T-helper 2 cell (primary cell): ENCODE results near the gene INS.
"Not testable (repeated sequence)": the region's sequence is repeated elsewhere in the genome, so short reads cannot be mapped to it uniquely, and the experiment has no call there.

Experiments
- DNase-seq, 5 experiments: peaks; one replicate each; pipeline versions ENCODE4 v3.0.0 to v3.0.0-alpha.2; 2012 to 2022

The INS gene

DNA sequence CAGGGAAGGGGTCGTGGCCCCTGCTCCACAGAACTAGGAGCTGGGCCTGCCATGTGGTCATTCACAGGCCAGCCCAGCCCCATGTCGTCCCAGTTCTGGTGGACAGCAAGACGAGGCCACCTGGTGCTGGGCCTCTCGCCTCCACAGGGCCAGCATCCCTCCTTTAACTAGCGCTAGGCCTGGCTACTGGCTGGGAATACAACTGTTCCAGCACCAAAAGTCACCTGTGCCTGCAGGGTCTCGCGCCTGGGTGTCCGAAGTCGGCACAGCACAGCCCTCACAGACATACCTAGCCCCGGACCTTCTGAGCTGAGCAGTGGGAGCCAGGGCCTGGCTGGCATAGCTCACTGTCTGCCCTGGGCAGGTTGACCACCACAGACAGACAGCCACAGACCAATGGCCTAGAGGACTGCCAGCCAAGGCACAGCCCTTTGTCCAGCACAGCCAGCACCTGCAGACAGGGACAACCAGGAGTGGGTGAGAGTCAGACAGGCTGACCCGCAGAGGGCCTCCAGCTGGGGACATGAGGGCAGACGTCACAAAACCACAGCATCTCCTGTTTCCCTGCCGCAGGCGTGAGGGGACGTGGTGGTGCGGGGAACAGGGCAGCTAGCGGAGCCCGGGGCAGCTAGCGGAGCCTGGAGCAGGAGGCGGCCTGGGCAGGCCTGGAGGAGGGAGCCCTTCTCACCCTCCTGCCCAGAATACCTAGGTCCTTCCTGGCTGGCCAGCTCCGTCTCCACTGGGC, 37.8 kb upstream of the INS start:
- no peak for DNase-seq

DNA sequence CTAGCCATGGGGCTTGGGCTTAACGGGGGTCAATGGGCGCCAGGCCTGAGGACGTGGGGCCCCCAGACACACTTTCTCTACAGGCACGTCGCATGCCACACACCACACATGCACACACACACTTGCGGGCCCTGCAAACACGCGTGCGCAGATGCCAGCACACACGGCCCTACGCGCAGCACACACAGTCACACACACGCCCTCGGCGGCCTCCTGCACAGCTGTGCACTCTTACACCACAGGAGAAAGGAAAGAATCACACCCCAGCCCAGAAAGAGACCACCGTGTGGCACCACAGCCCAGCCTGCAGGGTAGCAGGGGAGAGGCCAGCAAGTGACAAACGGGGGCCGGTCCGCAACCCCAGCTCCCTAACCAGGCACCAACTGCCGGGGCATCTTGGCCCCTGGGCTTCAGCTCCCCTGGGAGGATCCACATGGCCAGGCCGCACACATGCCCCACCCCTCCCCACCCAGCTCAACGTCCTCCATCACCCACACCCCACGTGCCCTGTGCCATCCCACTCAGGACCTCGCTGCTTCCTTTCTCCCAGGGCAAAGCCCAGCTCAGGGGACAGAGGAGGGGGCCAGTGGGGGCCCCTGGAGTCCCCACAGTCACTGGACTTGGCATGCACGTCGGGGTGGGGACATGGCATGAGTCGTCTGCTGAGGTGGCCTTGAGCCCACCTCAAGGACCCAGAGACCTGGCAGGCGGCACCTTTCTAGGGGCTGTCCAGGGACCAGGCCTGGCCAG, 36.9 kb upstream of the INS start:
- DNase-seq = no peak

DNA sequence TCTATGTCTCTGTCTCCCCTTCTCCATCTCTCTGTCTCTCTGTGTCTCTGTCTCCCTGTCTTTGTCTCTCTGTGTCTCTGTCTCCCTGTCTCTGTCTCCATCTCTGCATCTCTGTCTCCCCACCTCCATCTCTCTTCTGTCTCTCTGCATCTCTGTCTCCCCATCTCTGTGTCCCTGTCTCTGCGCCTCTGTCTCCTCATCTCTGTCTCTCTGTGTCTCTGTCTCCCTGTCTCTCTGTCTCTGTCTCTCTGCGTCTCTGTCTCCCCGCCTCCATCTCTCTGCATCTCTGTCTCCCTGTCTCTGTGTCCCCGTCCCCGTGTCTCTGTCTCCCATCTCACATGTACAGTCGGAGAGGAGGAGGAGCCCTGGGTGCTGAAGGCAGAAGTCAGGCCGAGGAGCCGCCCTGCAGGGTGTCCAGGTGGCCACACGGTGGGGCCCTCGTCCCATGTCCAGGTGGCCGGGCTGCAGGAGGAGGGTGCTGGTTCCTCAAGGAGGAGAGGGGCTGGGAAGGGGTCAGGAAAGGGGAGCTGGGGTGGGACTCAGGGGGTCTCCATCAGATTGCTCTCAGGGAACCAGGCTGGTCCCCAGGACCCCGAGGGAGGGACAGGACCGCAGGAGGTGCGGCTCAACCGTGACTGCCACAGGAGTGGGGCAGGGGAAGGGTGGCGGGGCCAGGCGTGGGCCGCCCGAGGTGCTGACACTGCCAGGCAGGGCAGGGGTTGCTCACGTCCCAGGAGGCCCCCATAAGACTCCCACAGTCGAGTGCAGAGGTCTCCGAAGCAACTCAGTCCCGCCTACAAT, 36.2 kb upstream of the INS start:
- peak; percentile 37 to 55 (median 53) for DNase-seq

DNA sequence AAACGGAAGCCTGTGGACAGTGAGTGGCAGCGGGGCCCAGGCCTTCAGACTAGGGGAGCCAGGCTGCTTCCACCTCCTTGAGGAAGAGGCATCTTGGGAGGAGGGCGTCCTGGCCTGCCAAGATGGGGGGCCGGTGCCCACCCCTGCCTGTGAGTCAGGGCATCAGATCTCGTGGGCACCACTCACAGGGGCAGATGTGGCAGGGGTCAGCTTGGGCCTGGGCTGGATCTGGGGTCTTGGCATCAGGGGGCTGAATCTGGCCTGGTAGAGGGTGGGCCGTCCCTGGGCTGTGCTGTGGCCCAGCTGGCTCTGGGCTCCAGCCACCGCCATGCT, 34.7 kb upstream of the INS start:
- DNase-seq = no peak

DNA sequence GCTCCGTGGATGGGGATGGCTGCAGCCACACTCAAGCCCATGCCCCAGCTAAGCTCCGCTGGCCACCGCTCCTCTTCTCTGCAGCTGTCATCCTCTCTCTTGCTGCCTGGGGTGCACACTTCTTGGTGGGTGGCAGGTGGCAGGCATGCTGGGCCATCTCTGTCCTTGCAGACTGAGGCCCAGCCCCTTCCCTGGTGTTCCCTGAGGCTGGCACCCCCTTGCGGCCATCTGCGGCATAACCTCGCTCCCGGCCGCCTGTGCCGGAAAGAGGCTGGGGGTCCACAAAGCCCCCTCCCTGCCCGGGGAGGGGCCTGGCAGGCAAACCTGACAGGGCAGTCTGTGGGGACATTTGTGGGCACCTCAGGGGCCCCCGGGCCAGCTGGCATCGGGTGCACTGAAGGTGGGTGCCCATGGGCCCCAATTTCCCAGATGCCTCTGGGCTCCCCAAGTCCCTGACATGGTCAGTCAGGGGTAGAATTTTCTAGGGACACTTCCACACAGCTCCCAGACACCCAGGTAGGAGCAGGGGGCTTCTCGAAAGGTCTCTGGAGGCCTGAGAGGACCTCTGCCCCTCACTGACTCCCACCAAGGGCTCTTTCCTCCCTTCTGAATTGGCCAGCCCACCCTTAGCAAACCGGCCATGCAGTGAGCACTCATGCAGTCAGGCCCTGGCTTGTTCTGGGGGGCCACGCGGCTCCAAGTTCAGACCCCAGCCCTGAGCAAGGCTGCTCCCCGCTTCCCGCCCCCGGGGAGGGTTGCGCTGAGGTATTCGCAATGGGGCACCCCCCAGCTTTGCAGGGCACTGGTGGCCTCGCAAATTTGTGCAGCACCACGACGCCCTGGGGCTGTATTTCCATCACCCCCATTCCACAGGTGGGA, 34.1 kb upstream of the INS start:
- DNase-seq = peak in 4 of 5 experiments; percentile 22 to 43 (median 24)

DNA sequence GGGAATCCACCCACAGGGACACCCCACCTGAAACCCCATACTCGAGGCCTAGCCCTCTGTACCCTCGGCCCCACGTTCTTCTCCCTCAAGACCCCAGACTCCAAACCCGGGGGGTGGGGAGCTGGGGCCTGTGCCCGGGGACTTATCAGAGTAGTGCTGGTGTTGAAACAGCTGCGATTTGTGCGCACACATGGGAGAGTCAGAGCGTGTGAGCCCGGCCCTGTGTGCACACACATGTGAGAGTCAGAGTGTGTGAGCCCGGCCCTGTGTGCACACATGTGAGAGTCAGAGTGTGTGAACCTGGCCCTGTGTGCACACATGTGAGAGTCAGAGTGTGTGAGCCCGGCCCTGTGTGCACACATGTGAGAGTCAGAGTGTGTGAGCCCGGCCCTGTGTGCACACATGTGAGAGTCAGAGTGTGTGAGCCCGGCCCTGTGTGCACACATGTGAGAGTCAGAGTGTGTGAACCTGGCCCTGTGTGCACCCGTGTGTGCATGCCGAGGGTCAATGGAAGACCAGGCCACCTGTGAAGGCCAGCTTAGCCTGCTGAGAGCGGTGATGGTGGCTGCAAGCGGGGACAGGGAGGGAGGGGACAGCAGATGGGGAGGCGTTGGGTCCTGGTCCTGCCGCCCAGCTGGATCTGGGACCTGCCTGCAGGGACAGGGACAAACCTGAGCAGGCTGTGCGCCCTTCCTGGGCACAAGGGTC, 33.0 kb upstream of the INS start:
- not testable (repeated sequence) for DNase-seq

DNA sequence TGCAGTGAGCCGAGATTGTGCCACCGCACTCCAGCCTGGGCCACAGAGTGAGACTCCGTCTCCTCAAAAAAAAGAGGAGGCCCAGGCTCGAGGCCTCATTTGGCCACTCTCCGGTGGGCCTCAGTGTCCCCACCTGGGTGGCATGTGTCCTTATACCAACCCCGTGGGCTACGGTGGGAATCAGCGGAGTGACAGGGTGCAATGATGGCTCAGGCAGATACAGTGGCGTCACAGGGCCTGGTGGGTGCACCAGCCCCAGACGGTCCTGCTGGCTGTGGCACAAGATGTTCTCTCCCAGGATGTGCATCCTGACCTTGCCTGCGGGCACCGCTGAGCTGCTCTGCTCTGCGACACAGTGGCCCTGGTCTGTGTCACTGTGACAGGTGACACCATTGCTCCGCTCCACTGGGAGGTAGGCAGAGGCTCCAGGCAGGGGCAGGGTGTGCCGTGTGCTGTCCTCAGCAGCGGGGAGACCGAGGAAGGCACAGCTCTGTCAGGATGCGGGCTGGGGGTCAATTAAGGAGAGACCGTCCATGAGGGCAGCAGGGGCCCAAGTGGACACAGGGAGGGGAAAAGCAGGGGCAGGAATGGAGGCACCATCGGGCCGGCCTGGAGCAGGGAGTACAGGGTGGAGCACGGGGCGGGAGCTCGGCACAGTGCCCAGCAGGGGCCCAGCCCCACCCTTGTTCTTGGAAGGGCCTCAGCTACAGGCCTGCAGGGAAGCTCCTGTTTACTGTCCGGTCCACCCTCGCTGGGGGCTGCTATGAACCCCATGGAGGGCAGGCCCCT, 32.3 kb upstream of the INS start:
- no peak for DNase-seq

DNA sequence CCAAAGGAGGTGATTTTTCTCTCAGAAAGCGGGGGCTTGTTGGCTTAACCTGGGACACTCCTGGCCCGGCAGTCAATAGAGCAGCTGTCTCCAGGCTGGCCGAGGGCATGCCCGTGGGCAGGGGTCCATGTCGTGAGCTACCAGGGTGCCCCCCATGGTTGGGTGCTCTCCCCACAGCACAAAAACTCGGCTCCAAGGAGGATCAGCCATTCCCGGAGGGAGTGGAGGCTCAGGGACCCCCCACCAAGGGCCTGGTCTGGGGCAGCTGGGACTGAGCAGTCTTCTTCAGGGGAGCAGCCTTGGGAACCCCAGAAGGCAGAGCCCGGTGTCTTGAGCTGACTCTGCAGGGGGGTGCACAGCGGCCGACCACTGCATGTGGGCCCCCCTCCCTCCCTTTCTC, 31.4 kb upstream of the INS start:
- no peak for DNase-seq

DNA sequence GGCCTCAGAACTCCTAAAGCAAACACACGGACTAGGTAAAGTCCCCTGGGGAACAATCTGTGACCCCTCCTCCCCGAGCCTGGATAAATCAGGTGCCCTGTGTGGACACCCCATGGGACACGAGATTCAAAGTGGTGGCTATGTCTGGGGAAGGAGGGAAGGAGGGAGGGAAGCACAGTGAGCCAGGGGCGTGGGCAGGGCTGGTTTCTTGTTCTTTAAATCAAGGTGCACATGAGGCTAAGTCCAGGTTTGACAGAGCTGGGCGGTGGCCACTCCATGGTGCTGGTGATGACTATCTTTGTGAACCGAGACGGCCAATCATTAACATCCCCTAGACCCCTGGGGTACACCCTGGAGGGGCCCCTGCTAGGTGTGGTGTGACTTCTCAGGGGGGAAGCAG, 30.9 kb upstream of the INS start:
- no peak for DNase-seq

DNA sequence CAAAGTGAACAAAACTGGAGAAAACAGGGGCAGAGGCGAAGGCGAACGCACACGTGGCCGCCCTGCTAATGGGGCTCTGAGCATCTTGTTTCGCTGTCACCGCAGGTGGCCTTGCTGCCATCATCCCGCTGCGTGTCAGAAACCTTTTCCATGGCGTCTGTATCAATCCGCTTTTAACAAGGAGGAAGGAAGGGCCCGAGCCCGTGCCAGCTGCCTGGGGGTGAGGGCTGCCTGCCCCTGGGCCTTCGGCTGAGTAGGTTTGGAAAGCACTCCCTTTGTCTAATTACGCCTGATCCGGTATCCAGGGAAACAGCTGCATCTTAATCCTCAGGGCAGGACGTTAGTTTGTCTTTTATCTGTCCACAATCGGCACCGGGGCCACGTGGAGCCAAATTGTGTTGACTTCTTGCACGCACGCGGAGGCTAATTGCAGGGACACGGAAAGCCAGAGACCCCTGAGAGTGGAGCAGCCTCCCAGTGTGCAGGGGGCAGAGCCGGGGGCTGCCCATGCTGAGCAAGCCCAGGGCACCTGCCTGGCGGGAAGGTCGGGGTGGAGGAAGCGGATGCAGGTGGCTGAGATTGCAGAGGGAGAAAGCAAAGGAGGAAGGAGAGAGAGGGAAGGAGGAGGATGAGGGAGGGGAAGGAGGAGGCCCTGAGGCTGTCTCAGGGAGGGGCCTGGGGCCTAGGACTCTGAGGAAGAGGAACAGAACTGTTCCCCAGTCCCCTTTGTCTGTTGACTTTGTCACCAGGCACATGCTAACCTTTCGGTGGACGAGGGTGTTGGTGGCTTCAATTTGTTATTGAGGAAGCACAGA, 29.9 kb upstream of the INS start:
- DNase-seq = no peak

DNA sequence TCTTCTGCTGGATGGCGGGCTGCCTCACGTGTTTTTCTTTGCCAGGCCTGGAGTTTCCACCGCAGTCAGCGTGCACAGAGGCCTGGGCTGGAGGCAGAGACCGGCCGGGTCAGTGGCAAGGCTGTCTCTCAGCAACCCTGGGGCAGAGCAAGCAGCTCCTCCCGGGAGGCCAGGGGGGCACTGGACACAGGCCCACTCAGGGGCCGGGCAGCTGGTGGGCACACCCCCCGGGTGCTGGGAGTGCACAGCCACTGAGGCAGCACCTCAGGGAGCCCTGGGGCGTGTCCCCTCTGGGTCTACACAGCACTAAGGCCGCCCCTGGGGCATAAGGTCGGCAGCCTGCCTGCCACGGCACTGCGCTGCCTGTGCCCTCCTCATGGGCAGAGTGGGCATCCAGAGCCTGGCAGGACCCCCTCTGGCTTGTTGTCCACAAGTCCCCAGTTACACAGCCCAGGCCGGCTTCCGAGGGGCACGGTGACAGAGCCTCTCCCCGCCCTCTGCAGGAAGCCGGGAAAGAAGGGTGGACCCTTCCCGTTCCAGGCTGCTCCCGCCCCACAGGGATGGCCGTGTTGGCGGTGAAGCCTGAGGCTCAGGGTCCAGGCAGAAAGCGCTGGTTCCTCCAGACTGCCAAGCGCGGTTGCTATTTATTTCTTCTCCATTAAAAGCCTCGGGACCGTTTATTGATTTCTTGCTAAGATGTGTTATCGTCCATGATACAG, 29.1 kb upstream of the INS start:
- DNase-seq = no peak

DNA sequence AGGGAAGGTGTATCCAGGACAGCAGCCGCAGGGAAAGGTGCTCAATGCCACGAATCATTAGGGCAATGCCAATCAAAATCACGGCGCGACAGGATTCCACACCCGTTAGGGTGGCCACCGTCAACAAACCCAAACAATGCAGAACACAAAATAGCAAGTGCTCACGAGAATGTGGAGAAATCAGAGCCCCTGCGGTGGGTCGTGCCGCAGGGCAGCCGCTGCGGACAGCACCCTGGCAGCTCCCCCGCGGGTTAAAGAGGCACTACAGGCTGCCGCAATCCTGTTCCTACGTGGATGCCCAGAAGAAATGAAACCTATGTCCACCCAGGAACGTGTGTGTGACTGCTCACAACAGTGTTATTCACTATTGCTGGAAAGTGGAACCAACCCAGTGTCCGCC, 27.7 kb upstream of the INS start:
- DNase-seq = no peak

DNA sequence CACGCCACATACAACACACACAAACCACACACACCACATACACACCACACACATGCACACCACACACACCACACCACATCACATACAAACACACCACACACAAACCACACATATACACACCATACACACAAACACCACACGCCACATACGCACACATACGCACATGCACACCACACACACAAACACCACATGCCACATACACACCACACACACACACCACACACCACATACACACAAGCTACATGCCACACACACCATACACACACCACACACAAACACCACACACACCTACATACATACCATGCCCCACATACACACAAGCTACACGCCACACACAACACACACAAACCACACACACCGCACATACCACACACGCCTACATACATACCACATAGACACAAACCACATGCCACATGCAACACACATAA, 26.3 kb upstream of the INS start:
- DNase-seq = no peak

DNA sequence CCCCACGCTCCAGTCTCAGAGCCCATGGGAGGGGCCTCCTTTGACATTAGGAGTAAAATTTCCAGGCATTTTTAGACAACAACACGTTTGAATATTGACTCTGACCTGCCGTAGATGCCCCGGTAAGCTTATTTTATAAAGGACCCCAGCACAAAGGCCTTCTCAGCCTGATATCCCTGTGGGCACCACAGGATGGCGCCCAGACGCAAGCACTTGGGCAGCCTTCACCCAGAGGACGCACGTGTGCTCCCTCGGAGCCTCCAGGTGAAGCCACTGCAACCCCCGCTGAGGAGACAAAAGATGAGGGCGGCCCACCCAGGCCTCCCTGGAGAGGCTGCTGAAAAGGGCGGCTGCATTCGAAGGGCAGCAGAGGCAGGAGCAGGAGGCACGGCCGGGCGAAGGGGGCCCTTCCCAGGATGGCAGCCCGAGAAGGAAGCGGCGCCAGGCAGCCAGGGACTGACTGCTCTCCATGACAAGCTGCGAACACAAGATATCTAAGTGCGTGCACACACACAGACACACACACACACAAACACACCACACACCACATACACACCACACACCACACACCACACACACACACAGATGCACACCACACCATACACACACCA, 25.8 kb upstream of the INS start:
- peak in 4 of 5 experiments; percentile 14 to 37 (median 16) for DNase-seq

DNA sequence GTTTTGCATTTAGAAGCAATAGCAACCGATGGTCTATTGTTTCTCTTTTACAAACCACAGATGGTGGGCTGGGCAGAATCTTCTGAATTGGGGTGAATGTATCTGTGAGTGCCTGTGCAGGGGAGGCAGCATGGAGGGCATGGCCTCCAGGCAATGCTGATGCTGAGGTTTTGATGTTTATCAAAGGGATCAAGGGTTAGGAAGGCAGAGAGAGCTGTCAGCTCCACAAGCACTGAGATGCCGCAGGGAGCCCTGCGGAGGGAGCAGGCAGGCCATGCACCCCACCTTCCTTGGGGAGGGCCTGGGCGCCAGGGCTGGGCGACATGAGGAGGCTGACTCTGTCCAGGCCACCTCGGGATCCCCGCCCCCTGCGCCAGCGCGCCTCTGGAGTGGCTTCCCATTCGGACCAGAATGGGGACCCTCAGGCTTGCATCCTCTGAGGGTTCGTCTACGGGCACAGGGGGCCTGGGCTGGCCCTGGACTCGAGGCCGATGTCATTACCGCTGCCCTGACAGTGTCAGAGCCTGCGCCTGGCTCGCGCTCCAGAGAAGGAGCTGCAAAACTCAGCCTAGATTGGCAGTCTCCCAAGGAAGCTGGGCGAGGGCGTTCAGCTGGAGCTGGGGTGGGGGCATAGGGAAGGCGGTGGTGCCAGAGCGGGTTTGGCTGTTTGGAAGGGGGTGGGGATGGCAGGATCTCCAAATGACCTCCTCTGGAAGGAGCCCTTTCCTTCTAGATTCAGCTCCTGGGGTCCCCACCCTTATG, 24.5 kb upstream of the INS start:
- no peak for DNase-seq

DNA sequence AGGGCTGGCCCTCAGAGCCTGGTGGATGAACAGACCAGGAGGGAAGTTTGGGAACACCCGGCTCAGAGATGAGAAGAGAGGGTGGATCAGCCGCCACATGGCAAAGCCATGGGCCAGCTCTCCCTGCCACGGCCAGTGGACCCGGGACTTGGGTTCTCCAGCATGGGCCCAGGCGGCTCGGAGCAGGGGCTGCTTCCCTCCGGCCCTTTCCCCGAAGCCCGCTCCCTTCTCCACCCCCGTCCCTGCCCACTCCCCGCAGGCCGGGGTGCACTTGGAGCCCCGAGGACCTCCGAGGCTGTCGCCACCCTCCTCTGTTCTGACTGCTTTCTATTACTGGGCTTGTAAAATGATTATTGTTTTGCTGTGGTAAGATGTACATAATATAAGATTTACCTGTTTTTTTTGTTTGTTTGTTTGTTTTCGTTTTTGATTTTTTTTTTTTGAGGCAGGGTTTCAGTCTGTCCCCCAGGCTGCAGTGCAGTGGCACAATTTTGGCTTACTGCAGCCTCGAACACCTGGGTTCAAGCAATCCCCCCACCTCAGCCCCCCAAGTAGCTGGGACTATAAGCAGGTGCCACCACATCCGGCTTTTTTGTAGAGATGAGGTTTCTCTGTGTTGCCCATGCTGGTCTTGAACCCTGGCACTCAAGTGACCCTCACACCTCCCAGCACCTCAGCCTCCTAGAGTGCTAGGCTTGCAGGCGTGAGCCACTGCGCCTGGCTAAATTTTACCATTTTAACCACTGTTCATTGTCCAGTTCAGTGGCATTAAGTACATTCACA, 21.9 kb upstream of the INS start:
- DNase-seq = no peak

DNA sequence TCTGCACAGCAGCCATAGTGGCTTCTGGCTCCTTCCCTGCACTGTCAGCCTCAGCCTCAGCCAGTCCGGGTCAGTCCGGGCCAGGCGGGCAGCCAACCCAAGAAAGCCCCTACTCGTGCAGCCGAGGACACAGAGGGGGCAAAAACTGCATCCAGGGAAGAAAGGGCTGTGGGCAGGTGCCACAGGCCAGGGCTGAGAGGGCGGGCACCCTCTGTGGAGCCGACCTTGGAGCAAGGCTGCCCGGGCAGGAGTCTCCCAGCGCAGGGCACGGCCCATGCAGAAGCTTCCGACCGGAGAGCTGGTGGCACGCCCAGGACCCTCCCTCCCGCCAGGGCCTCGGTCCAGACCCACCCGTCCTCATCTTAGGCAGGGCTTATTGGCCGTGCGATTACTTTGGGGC, 21.1 kb upstream of the INS start:
- no peak for DNase-seq
